HG02943 (cell line): Measurements from ENCODE around the gene FBXW7.

Source experiments
- ATAC-seq: cut with Tn5 transposase; IDR thresholded peaks from one replicate; pipeline ENCODE4 v1.9.1; 2021; ENCODE audit warnings: mild to moderate bottlenecking, low read depth, moderate library complexity; ENCODE audit not compliant: unreplicated experiment

The FBXW7 gene

DNA sequence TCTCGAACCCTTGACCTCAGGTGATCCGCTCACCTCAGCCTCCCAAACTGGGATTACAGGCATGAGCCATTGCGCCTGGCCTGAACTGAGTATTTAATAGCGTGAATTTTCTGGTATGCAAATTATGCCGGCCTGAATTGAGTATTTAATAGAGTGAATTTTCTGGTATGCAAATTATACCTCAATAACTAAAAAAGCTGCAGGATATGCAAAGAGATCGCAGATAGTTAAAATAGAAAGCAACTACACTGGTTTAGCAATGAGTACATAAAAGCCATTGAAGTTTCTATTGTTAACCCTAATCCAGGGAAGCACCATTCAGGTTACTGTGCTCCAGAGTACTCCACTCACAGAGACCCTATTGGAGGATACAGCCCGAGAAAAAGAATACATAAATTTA lies 22.8 kb downstream of the FBXW7 start:
- ATAC-seq, result no peak

DNA sequence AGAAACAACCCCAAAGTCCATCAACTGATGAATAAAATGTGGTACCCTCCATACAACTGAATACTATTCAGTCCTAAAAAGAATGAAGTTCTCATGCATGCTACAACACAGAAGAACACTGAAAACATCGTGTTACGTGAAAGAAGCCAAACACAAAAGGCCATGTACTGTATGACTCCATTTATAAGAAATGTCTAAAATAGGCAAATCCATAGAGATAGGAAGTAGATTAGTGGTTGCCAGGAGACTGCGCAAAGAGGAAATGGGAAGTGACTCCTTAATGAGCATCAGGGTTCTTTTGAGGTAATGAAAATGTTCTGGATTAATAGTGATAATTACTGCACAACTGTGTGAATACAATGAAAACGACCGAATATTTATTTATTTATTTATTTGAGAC lies 23.4 kb downstream of the FBXW7 start:
- no peak for ATAC-seq

DNA sequence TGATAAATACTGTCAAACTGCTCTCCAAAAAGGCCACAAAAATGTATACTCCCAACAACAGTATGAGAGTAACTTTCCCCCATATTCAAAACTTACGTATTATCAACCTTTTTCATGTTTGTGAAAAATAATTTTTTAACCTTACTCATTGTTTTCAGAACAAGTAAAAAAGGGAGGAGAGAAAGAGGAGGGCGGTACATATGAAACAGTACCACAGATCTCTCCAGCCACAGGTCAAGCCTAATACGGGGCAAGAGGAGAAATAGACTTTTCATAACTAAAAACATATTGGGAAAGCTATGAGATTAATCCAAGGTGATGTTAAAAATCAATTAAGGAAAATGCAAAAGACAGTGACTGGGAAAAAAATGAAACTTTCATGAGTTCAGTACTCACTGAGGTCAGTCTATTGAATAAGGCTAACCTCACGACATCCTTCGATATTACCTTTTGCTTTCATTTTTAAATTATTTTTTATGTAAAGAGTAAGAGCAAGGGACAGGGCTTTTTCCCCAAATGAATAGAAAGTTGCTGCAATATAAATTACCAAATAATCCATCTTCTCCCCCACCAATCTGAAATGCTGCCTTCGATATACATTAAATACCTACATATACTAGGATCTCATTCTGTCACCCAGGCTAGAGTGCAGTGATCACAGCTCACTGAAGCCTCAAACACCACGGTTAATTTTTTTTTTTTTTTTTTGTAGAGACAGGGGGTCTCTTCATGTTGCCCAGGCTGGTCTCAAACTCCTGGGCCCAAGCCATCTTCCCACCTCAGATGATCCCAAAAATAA lies 25.3 kb downstream of the FBXW7 start:
- ATAC-seq, result no peak

DNA sequence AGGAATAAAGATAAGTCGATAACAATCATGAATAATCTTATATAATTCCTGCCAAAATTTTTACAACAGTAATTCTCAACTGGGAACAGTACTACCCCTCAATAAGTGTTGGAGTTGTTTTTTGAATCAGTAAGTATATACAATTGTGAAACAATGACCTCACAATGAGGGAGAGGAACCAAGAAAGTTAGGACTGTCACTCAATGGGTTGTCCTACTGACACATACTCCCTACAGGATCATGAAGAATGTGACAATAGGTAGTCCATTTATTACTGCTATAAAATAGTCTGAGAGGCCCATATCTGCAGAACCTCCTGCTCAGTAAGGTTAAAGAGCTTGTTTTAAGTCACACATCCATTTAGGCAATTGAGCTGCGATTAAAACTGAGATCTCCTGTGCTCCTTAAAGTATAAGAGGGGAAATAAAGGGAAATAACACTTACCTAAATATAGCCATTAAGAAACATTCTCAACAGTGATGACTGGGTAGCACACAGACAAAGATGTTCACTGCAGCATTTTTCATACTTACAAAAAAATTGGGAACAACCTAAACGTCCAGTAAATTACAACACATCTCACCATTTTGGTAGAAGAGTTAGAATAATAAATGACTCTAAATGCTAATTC lies 26.2 kb downstream of the FBXW7 start:
- ATAC-seq, result no peak

DNA sequence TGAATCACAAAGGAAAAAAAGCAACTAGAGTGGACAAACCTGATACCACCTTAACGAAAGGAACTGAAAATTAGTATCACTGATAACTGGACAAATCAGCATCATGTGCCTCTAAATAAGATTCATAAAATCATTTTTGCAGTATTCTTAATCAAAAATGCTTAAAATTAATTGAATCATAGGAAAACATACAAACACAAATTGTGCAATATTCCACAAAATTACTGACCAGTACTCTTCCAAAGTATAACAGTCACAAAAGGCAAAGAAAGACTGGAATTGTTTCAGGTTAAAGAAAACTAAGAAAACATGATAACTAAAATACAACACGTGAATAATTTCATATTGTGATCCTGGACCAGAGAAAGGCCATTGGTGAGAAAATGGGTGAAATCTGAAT lies 27.1 kb downstream of the FBXW7 start:
- ATAC-seq, result no peak

DNA sequence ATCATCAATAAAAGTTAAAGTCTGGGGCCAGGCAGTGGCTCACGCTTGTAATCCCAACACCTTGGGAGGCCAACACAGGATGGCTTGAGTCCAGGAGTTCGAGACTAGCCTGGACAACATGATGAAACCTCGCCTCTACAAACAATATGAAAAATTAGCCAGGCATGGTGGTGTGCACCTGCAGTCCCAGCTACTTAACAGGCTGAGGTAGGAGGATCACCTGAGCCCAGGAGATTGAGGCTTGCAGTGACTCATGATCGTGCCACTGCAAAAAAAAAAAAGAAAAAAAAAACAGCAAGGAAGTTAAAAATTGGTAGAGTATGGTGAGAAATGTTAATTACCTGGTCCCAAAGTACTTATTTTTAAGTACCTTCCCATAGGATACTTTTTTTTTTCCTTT lies 27.5 kb downstream of the FBXW7 start:
- ATAC-seq, result no peak

DNA sequence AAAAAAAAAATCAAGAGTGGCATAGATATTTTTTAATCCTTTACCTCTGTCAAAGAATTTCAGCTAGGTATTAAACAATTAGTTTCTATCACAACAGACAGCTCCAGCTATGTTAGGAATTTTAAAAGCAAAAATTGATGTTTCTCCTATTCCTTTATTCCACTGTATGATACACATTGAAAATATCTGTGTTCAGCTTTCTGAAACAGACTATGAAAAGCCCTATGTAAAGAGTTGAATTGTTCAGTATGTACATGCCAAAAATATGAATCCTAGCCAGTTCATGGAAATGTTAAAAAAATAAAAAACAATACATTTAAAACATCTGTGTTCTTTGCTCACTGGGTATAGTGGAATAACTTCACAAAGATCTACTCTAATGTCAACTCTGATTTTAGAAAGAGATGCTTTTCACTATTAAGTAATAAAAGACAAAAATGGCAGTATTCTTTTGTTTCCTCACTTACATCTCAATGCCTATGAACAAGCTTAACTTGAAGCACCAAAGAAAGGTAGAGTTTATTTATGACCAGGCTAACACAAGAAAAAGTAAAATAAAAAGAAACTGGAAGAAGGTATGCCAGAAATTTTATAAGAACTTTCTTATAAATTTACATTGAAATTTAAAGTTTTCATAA lies 32.1 kb downstream of the FBXW7 start:
- no peak for ATAC-seq

DNA sequence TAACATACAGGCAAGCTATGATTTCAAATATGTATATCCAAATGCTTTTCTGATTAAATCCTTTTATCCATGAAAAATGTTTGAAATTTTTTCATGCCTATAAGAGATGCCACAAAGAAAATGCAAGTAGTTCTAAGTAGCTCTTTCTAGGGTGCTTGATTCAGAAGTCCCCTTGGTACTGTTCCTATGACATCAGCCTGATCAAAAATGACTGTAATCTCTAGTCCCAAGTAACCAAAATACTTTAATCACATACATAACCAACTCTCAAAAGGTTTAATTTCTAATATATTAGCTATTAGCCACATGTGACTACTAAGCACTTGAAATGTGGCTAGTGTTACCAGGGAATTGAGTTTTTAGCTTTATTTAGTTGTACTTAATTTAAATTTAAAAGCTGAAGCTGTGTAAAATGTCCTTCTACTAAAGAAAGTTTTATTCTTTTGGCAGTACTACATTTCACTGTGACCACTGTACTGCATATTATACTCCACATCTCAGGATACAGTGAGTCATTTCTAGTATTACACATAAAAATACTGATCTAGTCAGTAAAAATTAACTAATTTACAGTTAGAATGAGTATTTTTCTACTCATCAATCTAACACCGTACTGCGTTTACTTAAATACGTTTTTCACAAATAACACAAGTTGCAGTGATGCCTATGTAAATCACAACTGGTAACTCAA lies 33.9 kb downstream of the FBXW7 start:
- no peak for ATAC-seq

DNA sequence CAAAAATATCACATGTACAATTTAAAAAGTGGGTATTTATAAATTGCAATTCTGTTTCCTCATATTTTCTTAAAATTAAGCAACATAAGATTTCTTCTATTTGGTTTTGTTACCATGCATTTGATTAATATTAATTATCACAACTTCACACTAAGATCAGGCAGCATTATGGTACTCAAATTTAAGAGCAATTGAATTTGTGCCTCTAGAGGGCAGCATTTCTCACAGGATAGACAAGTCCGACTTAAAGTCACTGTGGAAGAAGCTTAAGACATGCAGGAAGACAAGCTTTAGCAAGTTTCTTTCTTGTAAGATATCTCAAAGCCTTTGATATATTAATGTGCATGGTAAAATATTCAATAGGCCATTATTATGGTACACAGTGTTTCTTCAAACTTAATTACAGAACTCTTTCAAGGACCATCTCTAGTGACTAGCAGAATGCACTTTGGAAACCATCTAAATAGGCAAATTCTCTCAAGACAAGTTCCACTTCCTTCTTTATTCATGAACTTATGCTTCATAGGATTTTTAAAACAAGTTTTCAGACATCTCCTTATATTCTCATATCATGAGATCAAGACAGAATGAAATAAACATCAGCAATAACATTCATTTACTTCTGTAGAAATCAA lies 35.0 kb downstream of the FBXW7 start:
- no peak for ATAC-seq

DNA sequence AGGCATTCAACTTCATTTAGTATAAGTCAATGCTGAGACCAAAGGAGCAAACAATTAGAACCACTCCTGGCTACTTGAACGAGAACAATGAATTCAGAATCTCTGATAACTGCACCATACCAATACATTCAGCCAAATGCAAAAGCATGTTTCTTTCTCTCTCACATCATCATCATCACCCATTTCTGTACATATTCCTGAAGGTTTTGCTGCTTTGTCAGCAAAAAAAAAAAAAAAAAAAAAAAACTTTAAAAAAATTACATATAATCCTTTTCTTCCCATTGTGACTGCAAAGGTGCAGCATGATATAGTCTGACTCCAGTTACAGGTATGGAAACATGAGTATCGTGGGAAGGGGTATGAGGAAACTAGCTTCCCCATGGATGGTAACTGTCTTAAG lies 35.6 kb downstream of the FBXW7 start:
- no peak for ATAC-seq

DNA sequence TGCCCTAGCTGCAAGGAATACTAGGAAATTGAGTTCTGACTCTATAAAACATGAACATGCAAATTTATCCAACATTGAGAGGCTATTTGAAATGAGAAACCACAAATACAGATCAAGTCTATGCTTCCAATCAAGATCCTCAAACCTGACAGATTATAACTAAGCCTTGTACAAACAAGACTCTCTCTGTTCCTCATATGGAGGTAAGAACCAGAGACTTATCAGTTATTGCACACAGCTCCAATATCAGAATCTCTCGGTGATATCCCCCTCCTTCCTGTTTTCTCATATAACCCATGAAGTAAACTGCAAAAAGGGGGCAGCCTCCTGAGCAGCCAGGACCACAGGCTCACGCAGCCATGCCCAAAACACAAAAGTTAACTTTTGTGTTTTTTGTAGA lies 36.5 kb downstream of the FBXW7 start:
- ATAC-seq, result no peak

DNA sequence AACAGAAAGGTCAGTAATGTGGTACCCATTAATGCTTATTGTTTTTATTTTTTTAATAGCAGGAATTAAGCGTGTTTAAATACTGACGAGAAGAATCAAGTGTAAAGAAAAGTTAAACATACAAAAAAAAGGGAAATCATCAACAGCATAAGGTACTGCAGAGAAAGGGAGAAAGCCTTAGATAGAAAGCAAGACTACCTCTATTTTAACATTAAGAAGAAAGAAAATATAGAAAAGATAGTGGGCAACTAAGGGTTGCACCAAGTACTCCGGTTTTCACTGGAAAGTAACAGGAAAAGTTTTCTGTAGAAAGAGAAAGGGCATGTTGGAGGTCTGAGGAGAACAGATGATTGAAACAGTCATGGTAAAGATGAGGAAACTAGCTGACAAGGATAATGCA lies 41.9 kb downstream of the FBXW7 start:
- ATAC-seq, result no peak

DNA sequence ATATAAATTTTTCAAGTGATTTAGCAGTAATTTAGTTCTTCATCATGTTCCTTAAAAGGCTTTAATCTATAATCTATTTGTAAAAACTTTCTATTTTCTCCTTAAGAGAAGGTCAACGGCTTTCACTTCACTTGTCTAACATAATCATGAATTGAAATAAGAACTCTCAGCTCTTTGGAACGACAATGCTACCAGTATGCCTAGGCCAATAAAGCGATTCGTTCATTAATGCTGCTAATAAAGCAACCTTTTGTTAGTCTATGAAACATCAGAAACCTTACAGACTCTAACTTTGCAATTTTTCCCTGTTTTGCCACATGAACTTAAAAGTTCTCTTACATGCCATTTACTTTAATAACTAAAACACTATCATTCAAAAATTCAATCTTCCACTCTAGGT lies 47.6 kb downstream of the FBXW7 start:
- no peak for ATAC-seq

DNA sequence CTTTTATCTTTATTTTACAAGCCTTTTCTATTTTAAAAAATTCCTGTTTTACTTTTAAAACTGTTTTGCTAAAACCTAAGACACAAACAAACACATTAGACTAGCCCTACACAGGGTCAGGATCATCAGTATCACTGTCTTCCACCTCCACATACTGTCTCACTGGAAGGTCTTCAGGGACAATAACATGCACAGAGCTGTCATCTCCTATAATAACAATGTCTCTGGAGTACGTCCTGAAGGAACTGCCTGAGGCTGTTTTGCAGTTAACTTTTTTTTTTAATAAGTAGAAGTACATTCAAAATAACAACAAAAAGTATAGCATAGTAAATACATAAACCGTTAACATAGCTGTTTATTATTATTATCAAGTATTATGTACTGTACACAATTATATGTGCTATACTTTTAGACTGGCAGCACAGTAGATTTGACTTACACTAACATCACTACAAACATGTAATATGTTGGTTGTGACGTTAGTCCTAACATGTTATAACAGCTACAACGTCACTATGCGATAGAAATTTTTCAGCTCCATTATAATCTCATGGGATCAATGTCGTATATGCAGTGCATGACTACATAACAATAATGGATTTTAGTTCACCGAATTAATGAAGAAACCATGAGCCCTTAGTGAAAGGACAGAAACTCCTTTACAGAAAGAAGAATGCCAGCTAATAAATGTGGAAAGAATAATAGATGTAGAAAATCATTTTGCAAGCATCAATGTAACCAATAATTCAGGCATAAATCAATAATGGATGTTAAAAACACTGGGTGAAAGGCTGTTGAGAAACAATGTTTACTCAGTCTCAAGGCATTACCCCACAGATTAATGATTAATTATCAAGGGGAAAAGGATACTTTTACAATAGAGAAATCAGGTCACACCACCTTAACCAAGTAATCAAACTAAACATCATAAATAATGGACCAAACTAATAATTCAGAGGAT lies 49.2 kb downstream of the FBXW7 start:
- ATAC-seq, result no peak

DNA sequence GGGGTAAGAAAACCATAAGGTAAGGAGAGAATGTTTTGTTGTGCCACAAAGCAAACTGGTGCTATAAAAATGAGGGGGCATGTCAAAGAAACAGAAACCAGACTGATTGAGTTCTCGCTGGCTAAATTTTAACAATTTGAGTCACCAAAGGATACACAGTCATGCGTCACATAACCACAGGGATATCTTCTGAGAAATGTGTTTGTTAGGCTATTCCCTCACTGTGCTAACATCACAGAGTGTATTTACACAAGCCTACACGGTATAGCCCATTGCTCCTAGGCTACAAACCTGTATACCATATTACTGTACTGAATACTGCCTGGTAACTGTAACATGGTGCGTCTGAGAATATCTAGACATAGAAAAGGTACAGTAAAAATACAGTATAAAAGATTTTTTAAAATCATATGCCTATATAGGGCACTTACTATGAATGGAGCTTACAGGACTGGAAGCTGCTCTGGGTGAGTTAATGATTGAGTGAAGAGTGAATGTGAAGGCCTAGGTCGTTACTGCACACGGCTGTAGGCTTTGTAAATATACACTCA lies 50.1 kb downstream of the FBXW7 start:
- peak; percentile 96 for ATAC-seq

DNA sequence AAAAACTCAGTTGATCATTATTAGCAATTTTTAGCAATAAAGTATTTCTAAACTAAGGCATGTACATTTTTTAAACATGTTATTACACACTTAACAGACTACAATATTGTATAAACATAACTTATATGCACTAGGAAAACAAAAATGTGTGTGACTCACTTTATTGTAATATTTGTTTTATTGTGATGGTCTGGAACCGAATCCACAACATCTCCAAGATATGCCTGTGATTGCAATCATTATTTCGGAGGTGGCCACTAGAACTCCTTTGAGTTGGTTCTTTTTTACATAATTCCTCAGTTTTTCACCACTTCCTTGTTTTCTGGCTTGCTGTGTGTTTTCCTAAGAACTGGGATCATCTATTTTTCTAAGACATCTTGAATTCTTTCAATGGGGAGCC lies 53.7 kb downstream of the FBXW7 start:
- ATAC-seq, result no peak

DNA sequence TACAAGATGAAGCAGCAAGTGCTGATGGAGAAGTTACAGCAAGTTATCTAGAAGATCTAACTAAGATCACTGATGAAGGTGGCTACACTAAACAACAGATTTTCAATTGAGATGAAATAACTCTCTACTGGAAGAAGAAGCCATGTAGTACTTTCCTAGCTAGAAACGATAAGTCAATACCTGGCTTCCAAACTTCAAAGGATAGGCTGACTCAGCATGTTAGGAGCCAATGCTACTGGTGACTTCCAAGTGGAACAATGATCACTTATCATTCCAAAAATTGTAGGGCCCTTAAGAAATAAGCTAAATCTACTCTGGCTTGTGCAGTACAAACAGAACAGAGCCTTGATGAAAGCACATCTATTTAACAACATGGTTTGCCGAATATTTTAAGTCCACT lies 55.0 kb downstream of the FBXW7 start:
- no peak for ATAC-seq

DNA sequence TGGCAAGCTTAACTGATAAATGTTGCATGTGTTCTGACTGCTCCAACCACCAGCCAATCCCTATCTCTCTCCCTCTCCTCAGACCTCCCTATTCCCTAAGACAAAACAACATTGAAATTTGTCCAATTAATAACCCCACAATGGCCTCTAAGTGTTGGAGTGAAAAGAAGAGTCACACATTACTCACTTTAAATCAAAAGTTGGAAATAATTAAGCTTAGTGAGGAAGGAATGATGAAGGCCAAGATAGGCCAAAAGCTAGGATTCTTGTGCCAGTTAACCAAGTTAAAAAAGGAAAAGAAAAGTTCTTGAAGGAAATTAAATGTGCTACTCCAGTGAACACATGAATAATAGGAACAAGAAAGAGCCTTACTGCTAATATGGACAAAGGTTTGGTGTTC lies 55.6 kb downstream of the FBXW7 start:
- no peak for ATAC-seq

DNA sequence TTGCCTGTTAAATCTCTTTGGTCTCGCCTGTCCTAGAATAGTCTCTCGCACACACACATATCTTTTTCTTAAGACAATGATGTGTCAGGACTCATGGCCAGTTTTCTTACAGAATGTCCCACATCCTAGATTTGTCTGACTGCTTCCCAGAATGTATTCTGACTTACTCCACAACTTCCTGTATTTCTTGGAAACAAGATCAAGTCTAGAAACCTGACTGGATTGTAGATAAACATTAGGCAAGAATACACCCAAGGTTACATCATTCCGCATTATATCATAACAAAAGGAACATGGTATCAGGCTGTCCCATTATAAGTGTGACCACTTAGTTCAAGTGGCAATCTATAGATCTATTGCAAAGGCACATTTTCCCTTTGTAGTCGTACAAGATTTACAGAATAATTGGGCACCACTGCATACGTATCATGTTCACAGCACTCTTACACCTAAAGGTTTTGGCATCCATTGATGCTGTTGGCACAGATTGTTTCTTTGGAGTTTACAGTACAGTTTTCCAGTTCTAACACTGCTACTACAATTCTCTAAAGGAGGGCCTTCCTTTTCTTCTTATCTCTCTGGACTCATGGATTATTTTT lies 56.4 kb downstream of the FBXW7 start:
- no peak for ATAC-seq
